Right renal pelvis (tissue), 4 donors: ENCODE results near the gene HMGXB3. TPM values are rescaled to one million over a fixed set of nuclear protein-coding genes. Genes with fewer than 3 reads are reported as not detected.

Experiments
- DNase-seq, 4 donors: peaks; one replicate each; pipeline ENCODE4 v3.0.0-alpha.2; 2013; ENCODE audit warnings: low read depth in 4 of 4, low spot score in 3 of 4, missing footprints in 1 of 4
- polyA plus RNA-seq, 4 donors: library from polyadenylated mRNA; unstranded; fragments of 120-200 nt; gene quantifications; one replicate each; pipeline ENCODE4 v1.2.1, GENCODE V29; 2013; ENCODE audit not compliant: insufficient read length in 4 of 4

The HMGXB3 gene
- polyA plus RNA-seq, 4 donors, result 26.3 to 34.0 (median 29.9) TPM

DNA sequence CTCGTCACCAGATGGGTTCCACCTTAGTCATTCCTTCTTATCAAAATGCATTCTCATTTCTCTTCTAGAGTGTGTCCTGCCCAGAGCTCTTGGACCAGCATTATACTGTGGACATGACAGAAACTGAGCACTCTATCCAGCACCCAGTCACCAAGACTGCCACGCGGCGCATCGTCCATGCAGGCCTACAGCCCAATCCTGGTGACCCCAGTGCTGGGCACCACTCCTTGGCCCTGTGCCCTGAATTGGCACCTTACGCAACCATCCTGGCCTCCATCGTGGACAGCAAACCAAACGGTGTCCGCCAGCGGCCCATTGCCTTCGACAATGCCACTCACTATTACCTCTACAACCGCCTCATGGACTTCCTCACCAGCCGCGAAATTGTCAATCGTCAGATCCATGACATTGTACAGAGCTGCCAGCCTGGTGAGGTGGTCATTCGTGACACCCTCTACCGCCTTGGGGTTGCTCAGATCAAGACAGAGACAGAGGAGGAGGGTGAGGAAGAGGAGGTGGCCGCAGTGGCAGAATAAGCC is 51.2 kb downstream of the HMGXB3 start:
- no peak for DNase-seq

DNA sequence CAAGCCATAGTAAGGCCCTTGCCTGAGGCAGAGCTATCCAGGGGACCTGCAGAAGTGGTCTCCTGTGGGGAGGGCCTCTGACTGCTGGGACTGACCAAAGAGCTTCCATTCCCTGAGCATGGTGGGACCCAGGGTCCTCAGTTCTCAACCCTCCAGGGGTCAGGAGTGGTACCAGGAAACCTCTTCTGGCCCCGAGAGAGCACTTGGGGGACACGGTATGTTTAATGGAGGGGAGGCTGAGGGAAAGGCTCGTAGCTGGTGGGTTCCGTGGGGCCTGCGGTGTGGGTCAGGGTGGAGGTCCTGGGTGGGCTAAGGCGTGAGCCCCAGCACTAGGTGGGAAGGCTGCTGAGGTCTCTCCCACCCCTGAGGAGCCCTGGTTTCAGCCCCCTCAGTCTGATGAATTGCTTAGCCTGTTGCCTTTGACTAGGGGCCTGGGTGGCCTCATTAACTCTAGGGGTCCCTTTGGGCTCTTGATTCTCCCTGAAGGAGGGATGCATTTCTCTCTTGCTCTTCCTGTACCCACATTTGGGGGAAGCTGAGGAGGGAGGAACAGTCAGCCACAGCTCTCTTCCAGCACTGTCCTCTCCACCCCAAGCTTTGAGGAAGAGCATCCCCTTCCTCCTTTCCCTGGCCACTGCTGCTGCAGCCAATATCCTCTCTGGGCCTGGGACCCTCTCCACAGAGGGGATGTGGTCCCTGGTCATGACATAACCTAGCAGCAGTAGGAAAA is 51.9 kb downstream of the HMGXB3 start:
- no peak for DNase-seq

DNA sequence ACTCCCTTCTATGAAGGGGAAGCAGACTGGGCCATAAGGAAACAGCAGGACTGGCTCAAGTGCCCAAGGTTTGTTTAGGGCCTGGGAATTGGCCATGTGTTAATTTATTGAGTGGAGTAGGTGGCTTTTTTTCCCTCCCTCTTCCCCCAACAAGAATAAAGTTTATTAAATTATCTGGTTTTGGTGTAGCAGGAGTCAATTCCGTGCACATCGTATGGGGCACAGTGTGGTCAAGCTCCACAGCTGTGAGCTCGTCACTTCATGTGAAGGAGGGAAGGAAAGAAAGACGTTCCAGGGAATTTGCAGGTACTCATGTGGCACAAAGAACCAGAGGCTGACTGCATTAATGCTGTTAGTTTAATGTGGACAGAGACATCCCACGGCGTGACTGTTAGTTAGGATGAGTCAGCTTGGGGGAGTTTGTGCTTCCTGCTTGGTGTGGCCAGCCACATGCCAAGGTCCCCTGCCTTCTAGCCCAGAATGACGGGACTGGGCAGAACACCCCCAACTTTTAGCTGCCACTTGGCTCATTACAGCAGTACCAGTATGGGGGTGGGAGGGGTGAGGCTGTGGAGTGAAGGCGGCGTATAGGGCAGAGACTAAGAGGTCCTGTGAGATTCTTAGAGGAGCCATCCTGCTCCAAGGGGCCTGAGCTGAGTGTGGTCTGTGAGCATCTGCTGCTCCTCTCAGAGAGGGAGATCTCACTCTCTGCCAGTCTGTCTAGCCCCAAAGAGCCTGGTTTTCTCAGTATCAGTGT is 52.6 kb downstream of the HMGXB3 start:
- DNase-seq, result no peak

DNA sequence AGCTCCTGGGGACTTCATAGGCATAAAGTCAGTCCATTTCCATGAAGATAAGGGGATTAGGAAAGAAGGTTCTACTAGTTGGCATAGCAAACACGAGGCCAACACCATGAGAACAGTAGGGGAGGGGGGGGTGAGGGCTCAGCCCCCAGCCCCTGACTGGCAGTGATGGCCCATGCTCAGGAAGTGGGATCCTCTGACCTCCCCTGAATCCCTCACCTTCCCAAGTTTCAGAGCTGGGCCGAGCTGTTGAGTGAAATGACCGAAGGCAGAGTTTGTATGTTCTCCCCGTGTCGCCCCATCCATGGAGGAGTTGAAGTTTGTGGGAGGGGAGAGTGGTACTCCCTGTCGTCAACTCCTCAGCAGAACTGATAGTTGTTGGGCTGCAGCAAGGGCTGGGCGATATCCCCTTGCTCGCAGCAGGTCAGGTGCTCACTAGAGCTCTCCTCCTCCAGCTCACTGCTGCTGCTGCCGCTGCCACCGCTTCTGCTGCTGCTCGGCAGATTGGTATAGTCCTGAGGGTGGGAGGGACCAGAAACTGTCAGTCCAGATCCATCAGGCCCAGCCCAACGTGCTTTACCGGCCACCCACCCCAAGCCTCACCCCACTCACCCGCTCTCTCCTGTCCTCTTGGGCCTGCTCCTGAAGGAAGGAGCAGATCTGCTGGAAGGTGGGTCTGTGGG is 53.3 kb downstream of the HMGXB3 start:
- no peak for DNase-seq

DNA sequence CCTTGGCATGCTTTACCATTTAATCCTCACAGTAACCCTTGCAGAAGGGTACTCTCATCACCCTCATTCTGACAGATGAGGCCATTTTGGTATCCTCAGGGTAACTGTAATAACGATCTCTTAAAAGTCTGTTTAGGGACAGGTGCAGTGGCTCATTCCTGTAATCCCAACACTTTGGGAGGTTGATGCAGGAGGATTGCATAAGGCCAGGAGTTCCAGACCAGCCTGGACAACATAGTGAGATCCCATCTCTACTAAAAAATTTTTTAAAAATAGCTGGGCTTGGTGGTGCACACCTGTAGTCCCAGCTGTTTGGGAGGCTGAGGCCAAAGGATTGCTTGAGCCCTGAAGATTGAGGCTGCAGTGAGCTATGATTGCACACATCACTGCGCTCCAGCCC is 54.0 kb downstream of the HMGXB3 start:
- no peak for DNase-seq

DNA sequence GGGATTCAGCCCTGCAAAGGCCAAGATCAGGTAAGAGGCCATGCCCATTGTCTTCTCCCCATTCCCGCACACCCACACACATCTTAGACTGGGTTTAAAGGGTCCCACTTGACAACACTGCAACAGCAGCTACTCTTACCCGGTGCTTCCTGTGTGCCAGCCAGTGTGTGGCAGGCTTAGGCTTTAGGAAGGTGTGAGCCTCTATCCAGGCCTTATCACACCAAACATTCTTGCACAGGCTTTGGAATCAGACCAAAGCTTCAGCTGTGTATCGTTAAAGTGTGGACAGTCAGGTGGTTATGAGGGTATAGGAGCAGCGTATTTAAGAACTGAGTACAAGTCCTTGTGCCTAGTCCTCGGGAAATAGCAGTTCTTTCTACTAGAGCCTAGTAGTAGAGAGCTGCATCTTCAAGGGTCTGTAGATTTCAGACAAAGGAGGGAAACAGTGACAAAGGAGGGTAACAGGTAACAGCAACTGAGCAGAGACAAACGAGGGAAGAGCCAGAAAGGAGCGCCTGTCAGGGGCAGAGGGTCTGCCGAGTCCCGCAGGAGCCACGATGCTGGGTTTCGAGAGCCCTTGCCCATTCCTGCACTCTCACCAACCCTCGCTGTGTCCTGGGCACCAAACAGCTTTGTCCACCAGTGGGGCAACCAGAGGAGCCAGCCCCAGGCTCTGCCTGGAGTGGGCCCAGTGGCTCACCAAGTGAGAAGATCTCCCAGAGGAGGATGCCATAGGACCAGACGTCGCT is 55.0 kb downstream of the HMGXB3 start:
- DNase-seq, result no peak

DNA sequence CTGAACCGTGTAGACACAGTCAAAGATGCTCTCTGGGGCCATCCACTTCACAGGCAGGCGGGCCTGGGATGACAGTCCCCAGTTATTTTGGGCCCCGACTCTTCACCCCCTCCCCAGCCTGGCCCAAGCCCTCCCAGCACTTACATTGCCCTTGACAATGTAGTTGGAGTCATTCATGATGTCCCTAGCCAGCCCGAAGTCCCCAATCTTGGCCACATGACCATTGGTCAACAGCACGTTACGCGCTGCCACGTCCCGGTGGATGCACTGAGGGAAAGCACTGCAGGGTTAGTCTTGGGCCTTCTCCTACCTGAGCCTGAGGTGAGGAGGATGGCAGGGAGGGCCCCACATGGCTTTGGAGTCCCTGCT is 55.5 kb downstream of the HMGXB3 start:
- DNase-seq, result no peak

DNA sequence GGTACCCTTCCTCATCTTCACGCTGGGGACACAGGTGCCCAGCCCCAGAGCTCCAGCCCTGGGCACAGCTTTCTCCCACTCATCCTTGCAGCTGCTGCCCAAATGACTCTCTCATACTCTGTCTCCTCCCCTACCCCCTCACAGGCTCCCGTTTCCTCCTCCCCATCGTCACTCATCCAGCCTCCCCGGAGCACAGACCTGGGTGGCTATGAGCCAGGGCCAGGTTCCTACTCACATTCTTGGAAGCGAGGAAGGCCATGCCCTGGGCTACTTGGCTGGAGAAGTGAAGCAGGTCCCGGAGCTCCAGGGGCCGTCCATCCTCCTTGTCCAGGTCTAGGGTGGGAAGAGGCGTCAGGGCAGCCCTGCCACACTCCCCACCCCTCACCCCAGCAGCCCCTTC is 56.5 kb downstream of the HMGXB3 start:
- DNase-seq, result no peak

DNA sequence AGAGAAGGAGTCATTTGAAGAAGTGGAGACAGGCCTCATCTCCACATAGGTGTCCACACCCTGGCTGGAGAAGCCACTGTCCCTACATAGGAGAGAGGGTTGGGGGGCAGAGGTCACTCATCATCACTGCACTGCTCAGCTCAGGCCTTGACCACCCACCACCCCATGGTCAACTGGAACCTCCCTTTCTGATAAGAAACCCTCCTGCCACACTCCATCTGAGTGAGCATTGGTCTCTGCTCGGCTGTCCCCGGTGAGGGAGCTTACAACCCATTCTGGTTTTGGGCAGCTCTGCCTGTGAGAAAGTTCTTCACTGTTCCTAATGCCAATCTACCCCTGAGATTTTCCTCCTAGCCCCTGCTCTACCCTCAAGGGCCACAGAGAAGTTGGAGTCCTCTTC is 57.0 kb downstream of the HMGXB3 start:
- no peak for DNase-seq

DNA sequence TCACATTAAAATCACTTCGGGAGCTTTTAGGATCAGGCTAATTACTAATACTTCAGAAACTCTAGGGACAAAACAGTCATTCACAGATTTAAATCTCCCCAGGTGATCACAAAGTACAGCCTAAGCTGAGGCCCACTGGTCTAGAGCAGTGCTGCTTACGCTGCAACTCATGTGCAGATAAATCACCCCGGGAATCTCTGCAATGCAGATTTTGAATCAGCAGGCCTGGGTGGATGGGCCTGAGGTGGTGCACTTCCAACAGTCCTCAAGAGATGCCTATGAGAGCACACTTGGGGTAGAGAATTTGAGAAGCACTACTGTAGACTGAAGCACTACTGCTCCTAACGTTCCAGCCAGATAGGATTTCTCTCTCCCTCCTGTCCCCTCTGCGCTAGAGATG is 57.5 kb downstream of the HMGXB3 start:
- no peak for DNase-seq

DNA sequence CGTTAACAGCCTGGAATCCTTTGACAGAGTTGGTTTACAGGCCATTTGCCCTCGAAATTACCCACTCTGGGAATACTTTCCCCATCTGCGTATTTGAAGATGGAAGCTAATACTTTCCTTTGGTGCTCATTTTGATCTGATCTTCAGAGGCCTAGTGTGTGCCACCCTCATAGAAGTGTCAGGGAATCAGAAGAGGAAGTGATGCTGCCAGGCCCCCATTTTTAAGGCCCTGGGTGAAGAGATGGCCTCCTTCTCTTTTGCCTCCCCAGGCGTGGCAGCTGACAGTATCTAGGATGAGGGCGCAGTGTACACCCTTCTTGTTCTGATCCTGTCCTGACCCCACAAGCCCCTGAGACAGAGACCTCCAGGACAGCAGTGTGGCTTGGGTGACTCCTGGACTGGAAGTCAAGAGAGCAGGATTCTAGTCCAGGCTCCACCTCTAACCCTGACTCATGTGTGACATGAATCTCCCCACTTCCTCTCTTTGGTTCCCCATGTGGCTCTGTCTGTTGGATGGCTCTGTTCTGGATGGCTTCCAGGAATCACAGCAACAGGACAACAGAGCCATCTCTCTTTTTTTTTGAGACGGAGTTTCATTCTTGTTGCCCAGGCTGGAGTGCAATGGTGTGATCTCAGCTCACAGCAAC is 58.1 kb downstream of the HMGXB3 start:
- no peak for DNase-seq

DNA sequence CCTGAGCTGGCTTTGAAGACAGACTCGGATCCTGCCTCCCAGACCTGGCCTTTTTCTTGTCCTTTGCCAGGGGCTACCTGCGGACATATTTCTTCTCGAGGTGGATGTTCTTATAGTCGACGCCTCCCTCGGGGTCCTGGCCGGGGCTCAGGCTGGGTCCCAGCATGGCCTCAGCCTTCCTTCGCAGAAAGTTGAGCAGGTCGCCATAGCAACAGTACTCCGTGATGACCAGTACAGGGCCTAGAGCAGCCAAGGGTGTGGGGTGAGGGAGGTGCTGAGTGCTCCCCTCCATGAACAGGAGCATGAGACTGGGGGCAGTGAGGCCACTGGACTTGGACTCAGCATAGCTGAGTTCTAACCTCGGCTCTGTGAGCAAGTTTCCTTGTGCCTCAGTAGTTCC is 59.1 kb downstream of the HMGXB3 start:
- no peak for DNase-seq

DNA sequence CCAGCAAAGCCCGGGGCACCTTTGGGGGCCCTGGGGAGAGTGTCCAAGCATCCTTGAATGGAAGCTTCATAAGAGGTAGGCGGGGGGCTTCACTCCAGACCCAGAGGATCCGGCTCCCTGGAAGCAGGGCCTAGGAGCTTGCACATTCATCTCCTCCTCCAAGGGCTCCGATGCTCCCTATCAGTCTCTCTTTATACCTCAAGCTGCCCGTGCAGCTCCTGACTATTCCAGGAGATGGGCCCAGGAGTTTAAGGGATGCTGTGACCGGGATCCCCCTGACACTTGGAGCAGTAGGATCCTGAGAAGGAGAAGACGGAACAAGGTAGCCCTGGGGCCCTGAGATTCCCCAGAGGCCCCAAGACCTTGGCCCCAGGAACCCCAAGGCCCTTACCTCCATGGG is 59.9 kb downstream of the HMGXB3 start:
- DNase-seq, result no peak

DNA sequence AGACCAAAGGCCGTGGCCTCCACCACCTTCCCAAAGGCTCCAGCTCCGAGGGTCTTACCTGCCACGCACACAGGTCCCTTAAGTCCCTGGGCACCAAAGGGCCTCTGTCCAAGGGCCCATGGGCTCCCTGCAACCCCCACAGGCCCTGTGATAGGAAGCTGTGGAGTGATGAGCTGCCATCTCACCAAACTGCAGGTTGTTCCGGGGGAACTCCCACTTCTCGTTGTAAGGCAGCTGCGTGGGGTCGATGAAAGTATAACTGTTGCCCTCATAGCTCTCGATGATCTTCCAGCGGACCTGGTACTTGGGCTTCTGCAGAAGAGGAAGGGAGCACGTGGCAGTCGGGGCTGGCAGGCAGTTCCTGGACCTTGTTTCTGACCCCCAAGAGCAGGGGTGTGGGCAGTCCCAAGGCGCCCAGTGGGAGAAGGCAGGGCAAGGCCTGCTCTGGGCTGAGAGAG is 61.0 kb downstream of the HMGXB3 start:
- DNase-seq, result no peak

DNA sequence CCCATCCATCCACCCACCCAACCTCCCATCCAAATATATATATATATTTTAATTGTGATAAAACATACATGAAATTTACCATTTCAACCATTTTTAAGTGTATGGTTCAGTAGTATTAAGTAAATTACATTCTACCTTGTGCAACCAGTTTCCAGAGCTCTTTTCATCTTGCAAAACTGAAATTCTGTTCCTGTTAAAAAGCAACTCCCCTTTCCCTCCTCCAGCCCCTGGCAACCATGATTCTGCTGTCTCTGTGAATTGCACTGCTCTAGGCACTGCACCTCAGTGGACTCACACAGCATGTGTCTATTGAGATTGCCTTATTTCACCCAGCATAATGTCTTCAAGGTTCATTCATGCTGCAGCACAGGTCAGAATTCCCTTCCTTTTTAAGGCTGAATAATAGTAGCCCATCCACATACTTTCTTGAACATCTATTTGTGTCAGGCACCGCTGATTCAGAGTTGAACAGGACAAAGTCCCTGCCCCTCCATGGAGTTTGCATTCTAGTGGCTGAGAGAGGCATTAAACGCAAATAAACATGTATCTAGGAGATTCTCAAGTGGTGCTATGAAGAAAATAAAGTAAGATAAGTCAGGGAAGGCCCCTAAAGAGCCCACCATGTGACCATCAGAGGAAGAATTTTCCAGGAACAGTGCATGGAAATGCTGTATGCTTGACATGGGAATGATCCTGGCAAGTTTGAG is 61.8 kb downstream of the HMGXB3 start:
- no peak for DNase-seq

DNA sequence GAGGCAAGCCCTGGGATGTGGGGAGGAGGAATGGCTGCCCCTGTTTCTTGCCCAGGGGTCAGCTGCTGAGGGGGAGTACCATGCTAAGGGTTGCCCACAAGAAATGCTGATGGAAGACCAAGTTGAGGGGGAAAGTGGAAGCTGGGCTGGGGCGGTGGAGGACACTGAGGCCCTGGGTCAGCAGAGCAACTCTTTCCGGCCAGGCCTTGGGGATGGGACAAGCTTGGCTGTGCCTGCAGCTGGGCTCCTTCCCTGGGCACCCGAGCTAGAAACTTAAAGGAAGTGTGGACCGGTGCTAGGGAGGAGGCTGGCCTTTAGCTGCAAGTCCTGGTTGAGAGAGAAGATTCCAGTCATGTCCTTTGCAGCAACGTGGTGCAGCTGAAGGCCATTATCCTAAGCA is 63.1 kb downstream of the HMGXB3 start:
- DNase-seq, result no peak

DNA sequence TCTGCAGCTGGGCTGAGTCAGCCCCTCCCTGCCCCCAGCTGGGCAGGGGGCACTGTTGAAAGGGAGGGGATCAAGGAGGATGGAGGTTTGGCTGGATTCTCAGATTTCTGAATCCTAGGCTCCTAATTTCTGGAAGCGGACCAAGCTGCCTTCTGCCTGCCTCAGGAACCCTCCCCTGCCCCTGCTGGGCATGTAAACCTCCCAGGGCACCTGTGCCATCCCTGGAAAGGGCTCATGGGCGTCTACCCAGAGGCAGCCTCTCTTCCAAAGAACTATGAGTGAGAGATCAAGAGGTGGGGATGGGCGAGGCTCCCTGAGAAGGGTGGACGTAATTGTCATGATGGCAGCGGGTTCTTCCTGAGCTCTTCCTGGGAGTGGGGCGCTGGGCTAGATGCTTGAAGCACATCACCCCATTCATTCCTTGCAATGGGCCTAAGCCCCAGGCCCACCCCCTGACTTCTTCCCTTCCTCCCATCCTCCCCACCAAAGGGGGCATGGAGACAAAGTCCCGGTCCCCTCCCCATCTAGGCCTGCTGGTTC is 64.2 kb downstream of the HMGXB3 start:
- DNase-seq, result no peak

DNA sequence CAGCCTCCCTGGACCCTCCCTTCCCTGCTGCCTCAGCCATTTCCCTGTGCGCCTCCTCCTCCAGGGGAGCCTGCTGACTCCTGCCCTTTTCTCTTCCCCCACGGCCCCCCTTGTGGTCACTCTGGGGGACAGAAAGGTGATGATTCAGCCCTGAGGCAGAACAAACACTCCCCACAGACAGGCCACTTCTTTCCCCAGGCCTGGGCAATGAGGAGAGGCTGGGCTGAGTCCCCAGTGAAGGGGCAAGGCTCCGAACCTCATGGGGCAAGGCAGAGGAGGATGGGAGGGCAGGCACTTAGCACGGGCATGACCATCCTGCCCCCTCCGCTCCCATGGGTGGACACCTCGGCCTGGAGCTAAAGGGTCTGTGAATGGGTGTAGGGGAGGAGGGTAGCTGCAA is 64.8 kb downstream of the HMGXB3 start:
- no peak for DNase-seq

DNA sequence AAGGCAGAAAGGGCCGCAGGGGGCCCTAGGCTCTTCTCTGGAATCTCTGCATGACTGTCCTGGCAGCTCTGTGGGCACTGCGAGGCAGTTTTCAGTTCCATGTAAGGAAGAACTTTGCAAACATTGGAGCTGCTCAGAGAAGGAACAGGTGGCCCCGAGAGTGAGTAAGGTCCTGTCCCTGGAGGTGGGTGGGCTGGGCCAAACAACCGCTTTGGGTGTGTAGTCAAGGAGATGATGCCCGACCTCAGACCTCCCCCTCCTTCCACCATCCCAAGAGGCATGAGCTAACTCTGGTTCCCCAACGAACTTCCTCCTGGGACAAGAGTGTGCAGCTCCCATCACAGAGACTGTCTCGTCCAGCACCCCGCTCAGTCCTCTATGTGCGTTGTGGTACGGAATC is 65.3 kb downstream of the HMGXB3 start:
- DNase-seq, result no peak
